H1 (cell line): ENCODE data around the gene SLC35F6.

ENCODE experiments used
- CTCF ChIP-seq, 3 experiments: IDR thresholded peaks; 1 replicate in 2 of 3; 2 replicates in 1 of 3; pipeline versions ENCODE4 v1.5.1 to v1.6.1; 2011; ENCODE audit warnings: low read length in 3 of 3, mild to moderate bottlenecking in 3 of 3, inconsistent platforms in 2 of 3, low read depth in 1 of 3, moderate library complexity in 1 of 3; ENCODE audit not compliant: insufficient read depth in 1 of 3; ENCODE audit errors: control extremely low read depth in 1 of 3
- EZH2 ChIP-seq: fragments of 200-600 bp; sonication (generic); IDR thresholded peaks from 2 replicates; pipeline ENCODE4 v1.7.1; 2012; ENCODE audit warnings: low read depth, mild to moderate bottlenecking, moderate library complexity, low read length, inconsistent platforms; ENCODE audit not compliant: severe bottlenecking
- USF2 ChIP-seq: IDR thresholded peaks from 2 replicates; pipeline ENCODE4 v1.6.1; 2011; ENCODE audit warnings: low read length, improper control_type of control experiment

- TF ChIP-seq CTCF (IDR thresholded peaks at IDR 0.05; ENCODE audit: control extremely low read depth in 1 of 3, insufficient read depth in 1 of 3, low read depth in 1 of 3, low read length in 3 of 3), result no peak
- no peak for TF ChIP-seq USF2
- no peak for TF ChIP-seq EZH2
Measured at GRCh38 chr2:26769089-26769761, 5.1 kb downstream of the SLC35F6 start.
